Memory B cell (primary cell): ENCODE measurements around the gene MBNL1.

ENCODE experiments used
- ATAC-seq: fragments of 150-1000 bp; cut with Tn5 transposase; 2 replicates; pipeline ENCODE4 v1.10.0; 2021; ENCODE audit warnings: low read depth, mild to moderate bottlenecking, moderate library complexity
- DNase-seq, 2 donors: peaks; one replicate each; pipeline ENCODE4 v3.0.0; 2022; ENCODE audit warnings: low spot score in 2 of 2
- H3K27ac Mint-ChIP-seq: one replicate; pipeline ENCODE4 v1.8.0; 2022; ENCODE audit warnings: mild to moderate bottlenecking, moderate library complexity, mixed read lengths
- H3K27me3 Mint-ChIP-seq: one replicate; pipeline ENCODE4 v1.8.0; 2022; ENCODE audit warnings: mixed read lengths
- H3K36me3 Mint-ChIP-seq: one replicate; pipeline ENCODE4 v1.8.0; 2022; ENCODE audit warnings: mild to moderate bottlenecking, mixed read lengths
- H3K4me1 Mint-ChIP-seq: one replicate; pipeline ENCODE4 v1.8.0; 2022; ENCODE audit warnings: mixed read lengths
- H3K4me3 Mint-ChIP-seq: one replicate; pipeline ENCODE4 v1.8.0; 2022; ENCODE audit warnings: mild to moderate bottlenecking, moderate library complexity, mixed read lengths
- H3K9me3 Mint-ChIP-seq: one replicate; pipeline ENCODE4 v1.8.0; 2022; ENCODE audit warnings: mixed read lengths

MBNL1 gene

GRCh38 chr3:152300029-152300731 is 31.5 kb downstream of the MBNL1 start:
- Mint-ChIP-seq H3K27ac (peak overlapping the region; percentile 87), H3K27me3 (no peaks in the 10 kb centered on the region), H3K9me3 (no peaks in the 10 kb centered on the region)

DNA sequence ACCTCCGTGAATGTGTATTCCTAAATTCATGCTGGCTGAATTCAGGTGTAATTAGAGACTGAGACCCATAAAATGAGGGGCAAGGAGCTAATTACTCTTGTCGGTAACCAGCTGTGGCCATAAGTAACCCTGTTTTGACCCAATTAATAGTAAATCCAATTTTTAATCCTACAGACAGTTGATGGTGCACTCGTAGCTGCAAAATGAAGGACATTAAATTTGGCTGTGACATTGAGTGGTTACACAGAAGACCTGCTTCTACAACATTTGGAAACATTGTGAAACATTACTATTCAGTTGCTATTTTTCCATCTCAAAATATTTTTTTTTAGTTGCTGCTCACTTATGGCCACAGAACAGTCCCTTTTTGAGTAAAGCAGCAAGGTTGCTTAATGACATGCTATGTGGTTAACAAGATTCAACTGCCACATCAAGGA is 33.0 kb downstream of the MBNL1 start:
- H3K4me1 Mint-ChIP-seq, result peaks cover 51% of the 10 kb centered on the region
- no peaks in the 10 kb centered on the region for H3K9me3 Mint-ChIP-seq
- H3K27me3 Mint-ChIP-seq, result no peaks in the 10 kb centered on the region
- peaks cover 17% of the 10 kb centered on the region for H3K36me3 Mint-ChIP-seq
- DNase-seq (no peak), ATAC-seq (no peak)
- peak overlapping the region; percentile 45 for H3K27ac Mint-ChIP-seq
- H3K4me3 Mint-ChIP-seq, result peak overlapping the region; percentile 21

More at GRCh38 chr3:152300029-152300731, 31.5 kb downstream of the MBNL1 start:
- no peak for ATAC-seq
- Mint-ChIP-seq H3K4me3 (peak overlapping the region; percentile 12), H3K36me3 (peaks cover 13% of the 10 kb centered on the region), H3K4me1 (peaks cover 55% of the 10 kb centered on the region)
- no peak for DNase-seq

DNA sequence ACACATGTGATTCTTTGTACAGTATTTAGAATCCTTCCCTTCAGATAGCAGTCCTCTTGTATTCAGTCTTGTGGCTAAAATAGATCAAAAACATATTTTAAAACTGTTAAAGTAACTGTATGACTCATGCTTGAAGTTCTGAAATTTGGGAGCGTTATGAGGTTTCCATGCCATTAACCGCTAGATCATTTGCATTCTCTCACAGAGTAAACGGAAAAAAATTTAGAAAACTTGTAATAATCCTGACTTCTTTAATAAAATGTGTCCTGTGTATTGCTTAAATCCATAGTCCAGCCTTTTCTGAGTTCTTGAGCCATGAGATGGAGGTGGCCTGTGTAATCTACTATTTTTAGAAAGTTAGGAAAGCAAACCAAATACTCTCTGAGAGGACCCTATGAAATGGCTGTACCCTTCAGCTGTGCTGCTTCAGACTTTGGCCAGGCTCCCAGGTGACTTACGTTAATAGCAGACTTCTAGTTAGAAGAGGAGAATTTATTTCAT is 33.8 kb downstream of the MBNL1 start:
- Mint-ChIP-seq H3K4me1 (peaks cover 48% of the 10 kb centered on the region), H3K4me3 (peak overlapping the region; percentile 17), H3K27ac (peak overlapping the region; percentile 80), H3K36me3 (peaks cover 17% of the 10 kb centered on the region), H3K9me3 (no peaks in the 10 kb centered on the region), H3K27me3 (no peaks in the 10 kb centered on the region)
- ATAC-seq (peak; percentile 23), DNase-seq (no peak)

- Mint-ChIP-seq H3K9me3 (no peaks in the 10 kb centered on the region), H3K4me3 (no peak overlapping the region), H3K27me3 (no peaks in the 10 kb centered on the region), H3K36me3 (peaks cover 13% of the 10 kb centered on the region), H3K4me1 (peaks cover 51% of the 10 kb centered on the region), H3K27ac (peak overlapping the region; percentile 84)
- ATAC-seq, result no peak
- no peak for DNase-seq
Measured at GRCh38 chr3:152304160-152304559, 35.4 kb downstream of the MBNL1 start.

- ATAC-seq, result no peak
- peak overlapping the region; percentile 88 for H3K27ac Mint-ChIP-seq
- H3K4me1 Mint-ChIP-seq, result peaks cover 49% of the 10 kb centered on the region
- H3K27me3 Mint-ChIP-seq, result no peaks in the 10 kb centered on the region
- H3K9me3 Mint-ChIP-seq, result no peaks in the 10 kb centered on the region
- DNase-seq, result no peak
- H3K36me3 Mint-ChIP-seq, result peaks cover 9% of the 10 kb centered on the region
- no peak overlapping the region for H3K4me3 Mint-ChIP-seq
Measured at GRCh38 chr3:152305075-152305474, 36.3 kb downstream of the MBNL1 start.

DNA sequence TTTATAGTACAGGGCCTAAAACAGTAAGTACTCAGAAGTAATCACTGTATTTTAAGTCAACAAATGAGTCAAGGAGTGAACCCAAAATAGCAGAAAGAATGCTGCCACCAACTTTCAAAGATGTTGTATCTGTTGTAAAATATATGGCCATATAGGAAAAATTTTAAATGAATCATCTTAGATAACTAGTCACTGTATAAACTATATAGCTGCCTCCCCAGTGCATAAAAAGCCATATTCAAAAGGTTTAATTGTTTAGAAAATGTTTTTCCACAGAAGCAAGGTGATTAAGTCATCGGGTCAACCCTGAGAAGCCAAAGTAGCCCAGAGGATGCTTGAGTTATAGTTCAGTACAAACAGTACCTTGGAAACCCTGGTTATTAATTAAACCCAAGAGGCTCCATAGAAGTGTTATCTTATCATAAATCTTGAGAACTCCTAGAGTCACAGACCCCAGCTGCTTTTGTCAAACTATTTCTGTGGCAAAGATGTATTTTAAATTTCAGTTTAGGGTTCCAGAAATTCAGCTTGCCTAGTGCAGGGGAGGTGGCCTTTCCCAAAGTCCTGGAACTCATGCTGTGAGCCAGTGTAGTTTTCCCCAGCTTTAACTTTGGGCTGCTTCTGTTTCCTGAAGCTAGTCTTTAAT is 39.2 kb downstream of the MBNL1 start:
- Mint-ChIP-seq H3K9me3 (no peaks in the 10 kb centered on the region), H3K27ac (peak overlapping the region; percentile 72), H3K4me3 (no peak overlapping the region), H3K27me3 (no peaks in the 10 kb centered on the region), H3K4me1 (peaks cover 38% of the 10 kb centered on the region), H3K36me3 (peaks cover 8% of the 10 kb centered on the region)
- DNase-seq (no peak), ATAC-seq (no peak)

- ATAC-seq (no peak), DNase-seq (no peak)
- H3K9me3 Mint-ChIP-seq, result no peaks in the 10 kb centered on the region
- H3K36me3 Mint-ChIP-seq, result peaks cover 8% of the 10 kb centered on the region
- H3K4me3 Mint-ChIP-seq, result peak overlapping the region; percentile 19
- peak overlapping the region; percentile 72 for H3K27ac Mint-ChIP-seq
- no peaks in the 10 kb centered on the region for H3K27me3 Mint-ChIP-seq
- peaks cover 38% of the 10 kb centered on the region for H3K4me1 Mint-ChIP-seq
Measured at GRCh38 chr3:152308475-152308844, 39.7 kb downstream of the MBNL1 start.

DNA sequence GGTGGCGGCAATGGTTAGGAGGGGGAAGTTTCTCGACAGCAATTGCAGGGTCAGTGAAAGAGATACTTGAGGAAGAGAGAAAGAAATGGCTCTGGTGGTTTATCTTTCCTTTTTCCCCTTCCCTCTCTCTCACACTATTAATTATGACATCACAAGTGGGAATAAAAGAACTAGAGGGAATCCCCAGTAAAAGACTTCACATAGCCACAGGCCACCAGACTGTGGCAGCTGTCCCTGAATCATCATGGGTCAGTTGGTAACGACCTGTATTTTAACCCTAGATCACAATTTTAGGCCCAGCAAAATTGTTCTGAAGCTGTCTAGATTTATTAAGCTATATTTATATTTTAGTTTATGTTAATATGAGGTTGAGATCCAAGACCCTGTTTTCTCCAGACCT is 40.3 kb downstream of the MBNL1 start:
- H3K4me1 Mint-ChIP-seq, result peaks cover 35% of the 10 kb centered on the region

GRCh38 chr3:152309535-152310307 is 41.0 kb downstream of the MBNL1 start:
- no peaks in the 10 kb centered on the region for H3K9me3 Mint-ChIP-seq
- H3K4me1 Mint-ChIP-seq, result peaks cover 38% of the 10 kb centered on the region
- no peaks in the 10 kb centered on the region for H3K27me3 Mint-ChIP-seq
- H3K27ac Mint-ChIP-seq, result peak overlapping the region; percentile 72
- DNase-seq, result no peak
- peaks cover 10% of the 10 kb centered on the region for H3K36me3 Mint-ChIP-seq
- no peak overlapping the region for H3K4me3 Mint-ChIP-seq
- ATAC-seq, result no peak

More for the DNA sequence above, 40.3 kb downstream of the MBNL1 start:
- Mint-ChIP-seq H3K27me3 (no peaks in the 10 kb centered on the region), H3K9me3 (no peaks in the 10 kb centered on the region), H3K27ac (peak overlapping the region; percentile 72), H3K4me3 (no peak overlapping the region), H3K36me3 (peaks cover 8% of the 10 kb centered on the region)
- DNase-seq (no peak), ATAC-seq (no peak)

DNA sequence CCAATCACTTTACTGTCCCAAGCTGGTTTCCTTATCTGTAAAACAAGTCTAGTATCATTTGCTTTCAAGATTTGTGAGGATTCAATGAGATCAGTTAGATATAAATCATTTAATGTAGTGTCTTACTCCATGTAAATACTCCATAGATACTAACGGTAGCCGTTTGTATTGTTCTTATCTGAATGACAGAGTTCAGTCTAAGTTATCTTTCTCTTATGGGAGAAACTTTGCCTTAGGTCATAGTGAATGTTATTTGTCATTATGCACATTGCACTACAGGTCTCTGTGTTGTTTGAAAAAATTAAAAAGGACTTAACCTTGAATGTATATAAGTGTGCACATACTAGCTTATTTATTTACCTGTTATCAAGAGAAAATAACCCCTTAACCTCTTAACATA is 44.7 kb downstream of the MBNL1 start:
- ATAC-seq, result no peak
- no peaks in the 10 kb centered on the region for H3K27me3 Mint-ChIP-seq
- H3K36me3 Mint-ChIP-seq, result peaks cover 18% of the 10 kb centered on the region

DNA sequence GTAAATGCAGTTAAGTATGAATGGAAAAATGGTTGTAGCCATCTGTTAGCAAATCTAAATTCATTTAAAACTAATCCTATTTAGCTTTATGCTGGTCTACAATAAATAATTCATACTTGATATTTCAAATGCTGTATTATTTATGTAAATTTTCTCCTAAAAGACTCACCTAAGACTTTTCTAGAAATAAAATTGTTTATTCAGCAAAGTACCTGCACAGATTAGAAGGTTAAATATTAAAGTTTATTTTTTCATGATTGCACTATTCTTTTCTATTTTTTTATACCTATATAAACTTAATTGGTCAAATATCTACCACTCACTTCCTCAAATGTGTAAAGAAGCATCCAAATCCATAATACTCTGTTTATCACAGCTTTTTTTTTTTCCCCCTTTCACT is 45.2 kb downstream of the MBNL1 start:
- DNase-seq (no peak), ATAC-seq (no peak)
- Mint-ChIP-seq H3K36me3 (peaks cover 18% of the 10 kb centered on the region), H3K27ac (peak overlapping the region; percentile 82), H3K27me3 (no peaks in the 10 kb centered on the region), H3K9me3 (no peaks in the 10 kb centered on the region), H3K4me1 (peaks cover 35% of the 10 kb centered on the region), H3K4me3 (no peak overlapping the region)

More for the DNA sequence above, 44.7 kb downstream of the MBNL1 start:
- Mint-ChIP-seq H3K4me1 (peaks cover 38% of the 10 kb centered on the region), H3K4me3 (no peak overlapping the region), H3K9me3 (no peaks in the 10 kb centered on the region), H3K27ac (no peak overlapping the region)
- no peak for DNase-seq

DNA sequence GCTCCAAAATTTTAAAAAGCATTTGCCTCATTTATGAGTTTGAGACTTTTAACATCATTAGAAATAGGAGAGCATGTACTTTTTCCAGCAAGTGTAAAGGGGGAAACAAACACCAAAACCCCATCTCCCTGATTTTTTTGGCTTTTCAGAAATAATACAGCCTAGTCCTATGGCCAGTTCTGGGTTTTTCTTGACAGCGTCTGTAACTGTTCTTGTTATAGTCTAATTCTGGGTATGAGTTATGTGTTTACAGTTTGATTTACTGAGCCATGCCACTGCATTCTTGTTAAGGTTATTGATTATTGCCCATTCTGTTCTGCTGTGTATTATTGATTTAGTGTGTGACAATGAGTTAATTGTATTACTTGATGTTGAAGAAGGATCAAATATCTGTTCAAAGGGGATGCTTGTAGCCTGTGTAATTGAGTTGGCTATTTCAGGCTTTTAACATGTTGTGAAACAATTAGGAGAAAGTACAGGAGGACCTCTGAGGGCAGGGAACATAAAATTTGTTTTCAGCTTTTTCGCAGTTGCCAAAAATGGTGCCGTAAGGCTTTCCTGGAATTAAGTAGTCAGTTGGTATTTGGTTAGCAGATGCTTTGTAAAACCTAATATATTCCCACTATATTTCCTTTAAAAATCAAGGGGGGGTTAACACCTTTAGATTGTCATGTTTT is 46.1 kb downstream of the MBNL1 start:
- Mint-ChIP-seq H3K36me3 (peaks cover 18% of the 10 kb centered on the region), H3K4me1 (peaks cover 35% of the 10 kb centered on the region), H3K27ac (peak overlapping the region; percentile 82), H3K27me3 (no peaks in the 10 kb centered on the region), H3K4me3 (no peak overlapping the region), H3K9me3 (no peaks in the 10 kb centered on the region)
- ATAC-seq, result no peak
- DNase-seq, result no peak

GRCh38 chr3:152315623-152316022 is 46.9 kb downstream of the MBNL1 start:
- no peak for DNase-seq
- Mint-ChIP-seq H3K36me3 (peaks cover 18% of the 10 kb centered on the region), H3K9me3 (no peaks in the 10 kb centered on the region), H3K4me1 (peaks cover 38% of the 10 kb centered on the region), H3K4me3 (peak overlapping the region; percentile 14), H3K27me3 (no peaks in the 10 kb centered on the region), H3K27ac (peak overlapping the region; percentile 75)
- ATAC-seq, result no peak
